Brain microvascular endothelial cell (primary cell): Measurements from ENCODE around the gene CACNA1S.

Experiments
- DNase-seq: peaks from one replicate; pipeline ENCODE4 v3.0.0-alpha.2; 2020
- H3K27ac ChIP-seq: fragments of 250-450 bp; sonication (Bioruptor Pico); 2 replicates; pipeline ENCODE4 v1.5.1; 2020; ENCODE audit warnings: mild to moderate bottlenecking, moderate library complexity
- H3K27me3 ChIP-seq: fragments of 250-450 bp; sonication (Bioruptor Pico); replicated peaks from 2 replicates; pipeline ENCODE4 v1.5.1; 2020; ENCODE audit warnings: mild to moderate bottlenecking
- H3K36me3 ChIP-seq: fragments of 250-450 bp; sonication (Bioruptor Pico); replicated peaks from 2 replicates; pipeline ENCODE4 v1.5.1; 2020; ENCODE audit warnings: mild to moderate bottlenecking
- H3K4me3 ChIP-seq: 2 replicates; pipeline ENCODE4 v1.5.1; 2011; ENCODE audit warnings: low read depth, mild to moderate bottlenecking, control low read depth, low read length, moderate library complexity
- in situ Hi-C: cut with HindIII; loops from 2 replicates; pipeline ENCODE4 v1.10.0; 2017; ENCODE audit warnings: low sequenced_read_pairs, low pct_ligation_motif_present
- TF ChIP-seq, protein P1 (sequence below): IDR thresholded peaks from 2 replicates; pipeline ENCODE4 v1.5.1; 2011; ENCODE audit warnings: low read depth, mild to moderate bottlenecking, moderate library complexity, low read length, control low read depth, inconsistent platforms; ENCODE audit errors: missing control alignments

Gene CACNA1S

DNA sequence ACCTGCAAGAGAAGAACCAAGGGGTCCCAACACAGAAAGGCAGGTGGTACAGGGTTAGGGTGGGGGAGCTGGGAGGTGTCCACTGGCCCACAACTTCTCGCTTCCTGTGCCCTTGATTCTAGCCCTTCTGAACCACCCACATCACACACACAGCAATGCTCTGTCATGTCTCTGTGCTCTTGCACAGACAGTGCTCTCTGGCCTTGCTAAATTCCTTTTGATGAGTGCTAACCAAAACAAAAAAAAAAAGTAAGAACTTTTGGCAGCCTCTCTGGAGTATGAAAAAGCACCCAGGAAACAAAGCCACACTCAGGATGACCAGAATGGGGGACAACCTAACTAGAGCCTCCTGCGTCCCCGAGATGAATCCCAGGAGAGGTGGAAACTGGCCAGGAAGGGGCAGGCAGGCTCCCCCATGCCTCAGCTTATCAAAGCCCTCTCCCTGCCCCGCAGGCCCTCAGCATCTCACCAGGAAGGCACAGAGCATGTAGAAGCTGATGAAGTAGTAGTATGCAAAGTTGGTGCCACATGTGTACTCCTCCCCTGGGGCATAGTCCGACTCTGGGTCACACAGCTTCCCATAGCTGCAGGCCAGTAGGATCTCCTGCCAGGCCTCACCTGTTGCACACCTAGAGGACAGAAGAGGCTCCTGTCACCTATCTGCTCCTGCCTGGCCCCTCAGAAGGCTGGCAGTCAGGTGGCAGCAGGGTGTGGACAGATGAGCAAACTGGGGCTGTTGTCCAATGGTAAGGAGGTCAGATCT is 61.5 kb downstream of the CACNA1S start:
- in situ Hi-C loops = no loop called here
- H3K27ac ChIP-seq = no peak overlapping the region
- no peaks in the 10 kb centered on the region for H3K36me3 ChIP-seq
- peaks cover 25% of the 10 kb centered on the region for H3K27me3 ChIP-seq
- DNase-seq = peak; percentile 28
- TF ChIP-seq, protein P1, sequence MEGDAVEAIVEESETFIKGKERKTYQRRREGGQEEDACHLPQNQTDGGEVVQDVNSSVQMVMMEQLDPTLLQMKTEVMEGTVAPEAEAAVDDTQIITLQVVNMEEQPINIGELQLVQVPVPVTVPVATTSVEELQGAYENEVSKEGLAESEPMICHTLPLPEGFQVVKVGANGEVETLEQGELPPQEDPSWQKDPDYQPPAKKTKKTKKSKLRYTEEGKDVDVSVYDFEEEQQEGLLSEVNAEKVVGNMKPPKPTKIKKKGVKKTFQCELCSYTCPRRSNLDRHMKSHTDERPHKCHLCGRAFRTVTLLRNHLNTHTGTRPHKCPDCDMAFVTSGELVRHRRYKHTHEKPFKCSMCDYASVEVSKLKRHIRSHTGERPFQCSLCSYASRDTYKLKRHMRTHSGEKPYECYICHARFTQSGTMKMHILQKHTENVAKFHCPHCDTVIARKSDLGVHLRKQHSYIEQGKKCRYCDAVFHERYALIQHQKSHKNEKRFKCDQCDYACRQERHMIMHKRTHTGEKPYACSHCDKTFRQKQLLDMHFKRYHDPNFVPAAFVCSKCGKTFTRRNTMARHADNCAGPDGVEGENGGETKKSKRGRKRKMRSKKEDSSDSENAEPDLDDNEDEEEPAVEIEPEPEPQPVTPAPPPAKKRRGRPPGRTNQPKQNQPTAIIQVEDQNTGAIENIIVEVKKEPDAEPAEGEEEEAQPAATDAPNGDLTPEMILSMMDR = no peak
- H3K4me3 ChIP-seq = no peak overlapping the region

DNA sequence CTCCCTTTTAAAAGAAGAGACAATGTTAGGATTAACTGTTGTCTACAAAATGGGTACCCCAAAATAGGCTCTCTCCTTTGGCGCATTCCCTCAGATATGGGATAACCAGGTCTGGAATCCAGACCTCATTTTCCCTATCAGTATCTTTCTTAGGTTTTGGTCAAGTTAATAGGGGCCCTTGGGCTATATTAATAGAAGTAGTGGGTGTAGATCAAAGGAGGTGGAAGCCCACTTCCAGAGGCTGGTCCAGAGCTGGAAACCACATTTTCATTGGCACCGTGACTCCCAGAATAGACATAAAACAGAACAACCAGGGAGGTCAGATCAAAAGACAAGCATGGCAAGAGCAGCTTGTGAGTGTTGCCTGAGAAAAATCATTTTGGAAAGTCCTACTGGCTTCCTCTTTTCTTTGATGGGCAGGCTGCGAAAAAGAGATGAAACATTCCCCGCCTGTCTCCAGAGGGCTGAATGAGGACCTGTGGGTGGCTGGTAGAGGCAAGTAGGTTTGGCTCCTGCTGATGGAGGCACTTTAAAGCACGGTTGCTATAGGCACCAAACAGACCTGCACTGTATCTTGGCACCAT is 62.9 kb downstream of the CACNA1S start:
- no peak for DNase-seq
- H3K27ac ChIP-seq = no peak overlapping the region
- H3K4me3 ChIP-seq = no peak overlapping the region
- peaks cover 23% of the 10 kb centered on the region for H3K27me3 ChIP-seq
- in situ Hi-C loops = no loop called here
- H3K36me3 ChIP-seq = no peaks in the 10 kb centered on the region
- TF ChIP-seq, protein P1 = no peak

DNA sequence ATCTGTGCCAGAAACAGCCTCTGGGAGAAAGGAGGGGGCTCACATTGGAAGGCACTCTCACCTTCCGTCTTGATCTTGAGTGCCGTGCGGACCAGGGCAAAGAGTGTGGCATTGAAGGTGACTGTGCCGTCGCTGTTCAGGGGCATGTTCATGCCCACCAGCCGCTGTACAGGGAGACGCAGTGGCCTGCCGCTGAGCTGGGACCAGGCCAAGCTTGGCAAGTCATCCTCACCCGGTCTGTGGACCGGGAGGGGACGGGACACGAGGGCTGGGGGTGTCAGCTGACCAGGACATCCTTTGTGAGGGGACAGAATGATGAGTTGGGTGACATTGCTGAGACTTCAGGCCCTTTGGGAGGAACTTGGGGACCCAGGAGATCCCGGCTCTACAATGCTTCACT is 63.7 kb downstream of the CACNA1S start:
- H3K27me3 ChIP-seq = peaks cover 25% of the 10 kb centered on the region
- H3K27ac ChIP-seq = no peak overlapping the region
- TF ChIP-seq, protein P1 = no peak
- H3K36me3 ChIP-seq = no peaks in the 10 kb centered on the region
- no peak for DNase-seq
- in situ Hi-C loops = no loop called here
- no peak overlapping the region for H3K4me3 ChIP-seq

DNA sequence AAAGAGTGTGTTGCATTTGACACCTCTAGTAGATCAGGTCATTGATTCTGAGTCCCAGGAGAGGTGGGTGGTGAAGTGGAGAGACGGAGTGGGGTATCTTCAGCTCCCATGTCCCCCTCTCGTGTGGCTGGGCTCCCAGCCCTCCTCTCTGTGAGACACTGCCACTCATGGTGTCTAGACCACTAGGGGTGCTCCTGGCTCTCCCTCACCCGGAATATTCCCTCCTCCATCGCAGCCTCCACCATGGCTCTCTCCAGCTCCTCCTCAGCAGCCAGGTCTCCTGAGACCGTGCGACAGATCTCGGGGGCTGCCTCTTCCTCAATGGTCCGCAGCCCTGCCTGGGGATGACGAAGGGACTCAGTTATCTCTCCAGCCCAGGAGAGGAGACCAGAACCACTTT is 68.1 kb downstream of the CACNA1S start:
- TF ChIP-seq, protein P1 = no peak
- Histone ChIP-seq H3K27me3 (peaks cover 16% of the 10 kb centered on the region), H3K36me3 (no peaks in the 10 kb centered on the region), H3K4me3 (no peak overlapping the region), H3K27ac (no peak overlapping the region)
- in situ Hi-C loops = no loop called here
- DNase-seq = no peak

DNA sequence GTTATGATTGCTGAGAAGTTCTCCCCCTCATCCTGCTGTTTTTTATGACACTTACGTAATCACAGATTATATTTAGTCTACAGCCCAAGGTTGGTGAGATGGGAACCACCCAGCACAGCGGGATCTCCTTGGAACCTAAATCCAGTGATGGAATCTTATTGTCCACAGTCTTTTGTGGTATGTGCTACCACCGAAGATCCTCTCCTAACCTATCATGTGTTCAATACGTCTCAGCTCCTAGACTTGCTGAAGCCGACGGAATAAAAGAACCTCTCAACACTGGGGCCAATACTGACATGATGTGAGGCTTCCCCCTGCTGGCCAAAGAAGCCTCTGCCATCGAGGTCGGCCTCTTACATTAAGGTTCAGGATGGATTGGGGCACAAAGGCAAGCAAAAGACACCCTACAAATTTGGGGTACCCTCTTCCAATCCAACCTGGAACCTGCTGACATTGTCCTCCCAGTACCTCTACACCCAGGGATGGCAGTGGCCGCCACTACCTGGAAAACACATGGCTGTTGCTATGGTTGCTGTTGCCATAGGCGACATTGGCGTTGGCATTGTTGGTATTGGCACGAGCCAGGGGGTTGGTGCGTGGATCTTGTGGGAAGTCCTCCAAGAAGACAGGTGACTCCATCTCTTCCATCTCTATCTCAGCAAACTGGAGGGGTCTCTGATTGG is 69.3 kb downstream of the CACNA1S start:
- H3K27me3 ChIP-seq = peaks cover 8% of the 10 kb centered on the region
- no peaks in the 10 kb centered on the region for H3K36me3 ChIP-seq
- no peak overlapping the region for H3K4me3 ChIP-seq
- in situ Hi-C loops = no loop called here
- peak; percentile 62 for DNase-seq
- H3K27ac ChIP-seq = no peak overlapping the region
- TF ChIP-seq, protein P1 = peak; percentile 94
